ENCODE data around the gene SFSWAP. TPM values are rescaled to one million over a fixed set of nuclear protein-coding genes. Genes with fewer than 3 reads are reported as not detected.

Gene SFSWAP
- total RNA-seq, 2 donors from 2014 or later, result 44.7 to 55.8 TPM

DNA sequence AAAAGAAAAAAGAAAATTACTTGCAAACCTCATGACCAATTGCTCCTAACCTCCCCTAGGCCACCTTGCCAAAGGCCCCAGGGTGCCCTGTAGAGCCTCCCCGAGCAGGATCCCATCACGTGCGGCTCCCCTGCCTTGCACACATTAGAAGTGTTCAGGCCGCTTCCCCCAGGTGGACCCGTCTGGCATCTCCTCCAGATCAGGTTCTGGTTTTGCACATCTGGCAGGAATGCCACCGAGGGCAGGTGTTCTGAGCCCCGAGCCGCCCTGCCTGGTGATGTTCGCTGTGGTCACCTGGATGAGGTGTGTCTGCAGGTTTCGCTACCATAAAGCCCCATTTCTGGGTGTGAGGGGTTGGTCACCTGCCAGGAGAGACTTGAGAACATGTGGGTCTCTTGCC, 136.6 kb downstream of the SFSWAP start:
- no peaks in the 10 kb centered on the region for H3K36me3 Mint-ChIP-seq (ENCODE audit: low read depth)
- H3K4me1 Mint-ChIP-seq, result no peaks in the 10 kb centered on the region
- no peaks in the 10 kb centered on the region for H3K9me3 Mint-ChIP-seq
- H3K4me3 Mint-ChIP-seq, result no peak overlapping the region
- H3K27me3 Mint-ChIP-seq, result no peaks in the 10 kb centered on the region
- ATAC-seq (replicated peaks), result no peak
- H3K27ac Mint-ChIP-seq, result no peak overlapping the region

DNA sequence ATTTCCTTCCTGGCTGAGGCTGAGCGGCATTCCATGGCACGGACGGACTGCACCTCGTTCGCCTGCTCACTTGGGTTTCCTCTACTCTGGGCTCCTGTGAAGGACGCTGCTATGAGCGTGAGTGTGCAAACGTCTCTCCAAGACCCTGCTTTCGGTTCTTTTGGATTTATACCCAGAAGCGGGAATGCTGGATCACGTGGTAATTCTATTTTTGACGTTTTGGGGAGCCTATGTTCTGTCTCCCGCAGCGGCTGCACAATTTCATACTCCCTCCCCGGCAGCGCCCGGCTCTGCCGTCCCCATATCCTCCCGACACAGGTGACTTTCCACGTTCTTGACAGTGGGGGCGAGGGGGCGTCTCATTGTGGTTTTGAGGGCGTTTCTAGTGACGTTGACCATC, 137.9 kb downstream of the SFSWAP start:
- no peak for ATAC-seq (replicated peaks)
- Mint-ChIP-seq H3K36me3 (ENCODE audit: low read depth) (no peaks in the 10 kb centered on the region), H3K9me3 (no peaks in the 10 kb centered on the region), H3K27ac (no peak overlapping the region), H3K27me3 (no peaks in the 10 kb centered on the region), H3K4me1 (no peaks in the 10 kb centered on the region), H3K4me3 (no peak overlapping the region)

Other genes starting within 250 kb of the SFSWAP start
- gene MMP17, start 117.3 kb downstream of the SFSWAP start, total RNA-seq, result under 1 TPM in 1 of 2 donors, not detected in 1; 0.32 TPM
- 10 to 100 TPM; 14.7 to 21.5 TPM for gene ULK1, start 183.5 kb downstream of the SFSWAP start, total RNA-seq
- 10 to 100 TPM; 31.5 to 75.2 TPM for gene PUS1, start 218.2 kb downstream of the SFSWAP start, total RNA-seq
- gene EP400, start 238.9 kb downstream of the SFSWAP start, total RNA-seq, result 10 to 100 TPM; 47.1 to 60.0 TPM

Measured in activated T-helper 17 cell treated with anti-CD3 and anti-CD28 coated beads, Interleukin-2, amount 50 U/mL, for 72 hours (primary cell).